ENCODE measurements around the gene POU2F1.

GRCh38 chr1:167373986-167374385 is 153.3 kb downstream of the POU2F1 start:
- TF ChIP-seq POLR2A (IDR thresholded peaks at IDR 0.05): no peak
- TF ChIP-seq, protein P1, sequence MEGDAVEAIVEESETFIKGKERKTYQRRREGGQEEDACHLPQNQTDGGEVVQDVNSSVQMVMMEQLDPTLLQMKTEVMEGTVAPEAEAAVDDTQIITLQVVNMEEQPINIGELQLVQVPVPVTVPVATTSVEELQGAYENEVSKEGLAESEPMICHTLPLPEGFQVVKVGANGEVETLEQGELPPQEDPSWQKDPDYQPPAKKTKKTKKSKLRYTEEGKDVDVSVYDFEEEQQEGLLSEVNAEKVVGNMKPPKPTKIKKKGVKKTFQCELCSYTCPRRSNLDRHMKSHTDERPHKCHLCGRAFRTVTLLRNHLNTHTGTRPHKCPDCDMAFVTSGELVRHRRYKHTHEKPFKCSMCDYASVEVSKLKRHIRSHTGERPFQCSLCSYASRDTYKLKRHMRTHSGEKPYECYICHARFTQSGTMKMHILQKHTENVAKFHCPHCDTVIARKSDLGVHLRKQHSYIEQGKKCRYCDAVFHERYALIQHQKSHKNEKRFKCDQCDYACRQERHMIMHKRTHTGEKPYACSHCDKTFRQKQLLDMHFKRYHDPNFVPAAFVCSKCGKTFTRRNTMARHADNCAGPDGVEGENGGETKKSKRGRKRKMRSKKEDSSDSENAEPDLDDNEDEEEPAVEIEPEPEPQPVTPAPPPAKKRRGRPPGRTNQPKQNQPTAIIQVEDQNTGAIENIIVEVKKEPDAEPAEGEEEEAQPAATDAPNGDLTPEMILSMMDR (IDR thresholded peaks at IDR 0.05): no peak
